ENCODE results near the gene TNK1.

The TNK1 gene

GRCh38 chr17:7435676-7436555 lies 55.0 kb downstream of the TNK1 start:
- no peak; the same call in 1 of the 2 replicates for TF ChIP-seq CTCF (conservative IDR thresholded peaks at IDR 0.05)
- peak overlapping the region; percentile 67 for H3K27ac ChIP-seq

- peak; percentile 87 for TF ChIP-seq CTCF (conservative IDR thresholded peaks at IDR 0.05)
- peak overlapping the region; percentile 67 for H3K27ac ChIP-seq
These were observed 55.9 kb downstream of the TNK1 start for GRCh38 chr17:7436556-7437368.

- peak; percentile 37; the same call in 1 of the 2 replicates for TF ChIP-seq CTCF (conservative IDR thresholded peaks at IDR 0.05)
- H3K27ac ChIP-seq = peak overlapping the region; percentile 67
These were observed 56.5 kb downstream of the TNK1 start for GRCh38 chr17:7437369-7437863.

- TF ChIP-seq CTCF (conservative IDR thresholded peaks at IDR 0.05) = no peak
These were observed 57.2 kb downstream of the TNK1 start for GRCh38 chr17:7437950-7438614.

GRCh38 chr17:7438656-7439460 lies 58.0 kb downstream of the TNK1 start:
- no peak overlapping the region for H3K27ac ChIP-seq
- TF ChIP-seq CTCF (conservative IDR thresholded peaks at IDR 0.05) = no peak

More at GRCh38 chr17:7437950-7438614, 57.2 kb downstream of the TNK1 start:
- H3K27ac ChIP-seq = no peak overlapping the region
